B cell (primary cell): Measurements from ENCODE around the gene MINPP1. TPM values are rescaled to one million over a fixed set of nuclear protein-coding genes. Genes with fewer than 3 reads are reported as not detected.

Source experiments
- ATAC-seq: fragments of 200-7000 bp; cut with Tn5 transposase; one replicate; pipeline ENCODE4 v1.10.0; 2021; ENCODE audit warnings: low read depth, mild to moderate bottlenecking, moderate number of reproducible peaks, moderate library complexity
- CTCF ChIA-PET: fragments of 350-600 bp; sonication (Branson Sonifier 250); formaldehyde crosslinking; loops from one replicate; lab custom pipeline; 2021; ENCODE audit warnings: antibody characterized with exemption, inconsistent platforms; lab: Charles Lee
- POLR2A ChIA-PET: fragments of 350-600 bp; sonication (Branson Sonifier 250); formaldehyde crosslinking; loops from one replicate; lab custom pipeline; 2021; ENCODE audit warnings: antibody characterized with exemption; lab: Charles Lee
- DNase-seq: peaks from one replicate; pipeline ENCODE4 v3.0.0; 2013
- H2AFZ ChIP-seq: 2 replicates; pipeline ENCODE4 v1.6.1; 2012; ENCODE audit warnings: mild to moderate bottlenecking, low read depth, low read length; ENCODE audit not compliant: insufficient read depth, poor library complexity, severe bottlenecking
- H3K27ac ChIP-seq, 2 donors: 1 replicate in 1 of 2; 2 replicates in 1 of 2; pipeline ENCODE4 v1.5.1; 2012 to 2013; ENCODE audit warnings: low read length in 2 of 2, mild to moderate bottlenecking in 2 of 2, moderate library complexity in 1 of 2
- H3K27me3 ChIP-seq, 4 experiments: fragments of 200-600 bp in 1 of 4; sonication (generic) in 1 of 4; replicated peaks in 1 of 4; 1 replicate in 2 of 4; 2 replicates in 2 of 4; pipeline versions ENCODE4 v1.6.1 to v1.7.0; 2013 to 2016; ENCODE audit warnings: low read length in 3 of 4, mild to moderate bottlenecking in 2 of 4, mixed read lengths in 1 of 4, moderate library complexity in 1 of 4; ENCODE audit not compliant: insufficient read depth in 4 of 4, control insufficient read depth in 3 of 4; ENCODE audit errors: control extremely low read depth in 1 of 4
- H3K36me3 ChIP-seq, 2 experiments: replicated peaks in 1 of 2; 1 replicate in 1 of 2; 2 replicates in 1 of 2; pipeline versions ENCODE4 v1.6.1 to v1.7.1; 2013; ENCODE audit warnings: low read length in 1 of 2; ENCODE audit not compliant: insufficient read depth in 2 of 2, control insufficient read depth in 1 of 2; ENCODE audit errors: control extremely low read depth in 1 of 2, extremely low read depth in 1 of 2
- H3K4me1 ChIP-seq, 2 donors: fragments of 200-600 bp in 1 of 2; sonication (generic) in 1 of 2; 1 replicate in 1 of 2; 2 replicates in 1 of 2; pipeline versions ENCODE4 v1.5.1 to v1.6.1; 2013 to 2017; ENCODE audit warnings: low read length in 2 of 2; ENCODE audit not compliant: control insufficient read depth in 2 of 2, insufficient read depth in 2 of 2
- H3K4me2 ChIP-seq: replicated peaks from 2 replicates; pipeline ENCODE3; 2012; ENCODE audit warnings: mild to moderate bottlenecking, low read depth, low read length; ENCODE audit not compliant: poor library complexity, severe bottlenecking
- H3K4me3 ChIP-seq, 5 experiments: fragments of 200-600 bp in 1 of 5; sonication (generic) in 1 of 5; 1 replicate in 3 of 5; 2 replicates in 2 of 5; pipeline versions ENCODE4 v1.5.1 to v1.7.0; 2011 to 2016; ENCODE audit warnings: low read length in 4 of 5, mild to moderate bottlenecking in 4 of 5, low read depth in 2 of 5, control low read depth in 1 of 5, moderate library complexity in 1 of 5; ENCODE audit not compliant: insufficient read depth in 1 of 5; ENCODE audit errors: control extremely low read depth in 1 of 5, extremely low read depth in 1 of 5
- H3K79me2 ChIP-seq: fragments of 200-600 bp; sonication (generic); one replicate; pipeline ENCODE4 v1.6.0; 2016; ENCODE audit warnings: low read length; ENCODE audit not compliant: control insufficient read depth, insufficient read depth
- H3K9ac ChIP-seq: fragments of 200-600 bp; sonication (generic); 2 replicates; pipeline ENCODE4 v1.6.1; 2017; ENCODE audit warnings: mild to moderate bottlenecking, low read length, moderate library complexity
- H3K9me3 ChIP-seq, 3 donors: one replicate each; pipeline versions ENCODE4 v1.6.1 to v1.7.1; 2013; ENCODE audit warnings: low read length in 2 of 3; ENCODE audit not compliant: control insufficient read depth in 2 of 3, insufficient read depth in 1 of 3; ENCODE audit errors: control extremely low read depth in 1 of 3
- H4K20me1 ChIP-seq: 2 replicates; pipeline ENCODE4 v1.6.0; 2012; ENCODE audit warnings: mild to moderate bottlenecking, low read length; ENCODE audit not compliant: insufficient read depth, control insufficient read depth, poor library complexity, severe bottlenecking
- H3K27ac Mint-ChIP-seq: one replicate; pipeline ENCODE4 v1.8.0; 2021; ENCODE audit warnings: mixed read lengths
- H3K27me3 Mint-ChIP-seq: one replicate; pipeline ENCODE4 v1.8.0; 2021; ENCODE audit warnings: mixed read lengths
- H3K4me1 Mint-ChIP-seq: one replicate; pipeline ENCODE4 v1.8.0; 2021; ENCODE audit warnings: mixed read lengths
- H3K4me3 Mint-ChIP-seq: one replicate; pipeline ENCODE4 v1.8.0; 2021; ENCODE audit warnings: mixed read lengths
- H3K9me3 Mint-ChIP-seq: one replicate; pipeline ENCODE4 v1.8.0; 2022; ENCODE audit warnings: mixed read lengths; ENCODE audit not compliant: insufficient read depth
- CTCF ChIP-seq: fragments of 200-600 bp; IDR thresholded peaks from one replicate; pipeline ENCODE4 v1.8.0; 2022; ENCODE audit warnings: antibody characterized with exemption, mild to moderate bottlenecking
- EZH2 ChIP-seq: IDR thresholded peaks from 2 replicates; pipeline ENCODE4 v1.6.1; 2012; ENCODE audit warnings: borderline replicate concordance, low read depth, mild to moderate bottlenecking, moderate library complexity, low read length; ENCODE audit not compliant: insufficient read depth, poor library complexity, severe bottlenecking
- WGBS: methylation state at CpG from one replicate; pipeline ENCODE4 v1.1.5; 2013; ENCODE audit warnings: missing lambda C conversion rate; ENCODE audit not compliant: insufficient coverage; 5-methylcytosine and 5-hydroxymethylcytosine counted together
- intact Hi-C: fragments of 100-400 bp; cut with micrococcal nuclease; formaldehyde crosslinking; loops from one replicate; pipeline ENCODE4 v1.10.0; 2022
- polyA plus RNA-seq: library from polyadenylated mRNA; depleted of rRNA; stranded (reverse); fragments of >200 nt; gene quantifications from 2 replicates; pipeline ENCODE4 v1.2.3, GENCODE V29; 2012
- total RNA-seq, 2 donors: library from RNA; stranded (reverse); fragments of 120-200 nt in 1 of 2; gene quantifications; 1 replicate in 1 of 2; 2 replicates in 1 of 2; pipeline versions ENCODE4 v1.2.3 to v1.2.4, GENCODE V29; 2013 to 2022

MINPP1 gene
- total and polyA plus RNA-seq, 2 donors (not counting 1 experiment from before 2014, with no cell fraction given): 2.7 to 9.4 TPM

GRCh38 chr10:87552248-87552929 is 47.7 kb downstream of the MINPP1 start:
- Histone ChIP-seq H2AFZ (no peak overlapping the region), H3K4me3 (no peak overlapping the region), H3K36me3 (peaks cover 0 to 16% of the 10 kb centered on the region in 2 experiments), H3K9me3 (no peaks in the 10 kb centered on the region), H4K20me1 (no peaks in the 10 kb centered on the region), H3K4me1 (no peaks in the 10 kb centered on the region), H3K4me2 (no peak overlapping the region), H3K79me2 (no peaks in the 10 kb centered on the region), H3K27me3 (no peaks in the 10 kb centered on the region), H3K9ac (no peak overlapping the region), H3K27ac (no peak overlapping the region)
- POLR2A ChIA-PET: no interaction called here
- Mint-ChIP-seq H3K4me1 (no peaks in the 10 kb centered on the region), H3K27ac (no peak overlapping the region), H3K27me3 (no peaks in the 10 kb centered on the region), H3K9me3 (no peaks in the 10 kb centered on the region), H3K4me3 (no peak overlapping the region)
- CTCF ChIA-PET: no interaction called here
- intact Hi-C loops: no loop called here
- no peak for TF ChIP-seq CTCF
- no peak for TF ChIP-seq EZH2
- 90% methylated on average over 1 of the region's 2 CpGs for WGBS
- DNase-seq (no peak), ATAC-seq (no peak)

GRCh38 chr10:87557409-87557808 is 52.7 kb downstream of the MINPP1 start:
- H3K79me2 ChIP-seq: no peaks in the 10 kb centered on the region
- peaks cover 1% of the 10 kb centered on the region for H3K9me3 Mint-ChIP-seq
- ChIA-PET POLR2A (no interaction called here), CTCF (no interaction called here)
- intact Hi-C loops: no loop called here
- H3K36me3 ChIP-seq: peaks cover 0 to 8% of the 10 kb centered on the region in 2 experiments
- no peaks in the 10 kb centered on the region for H3K9me3 ChIP-seq
- H4K20me1 ChIP-seq: no peaks in the 10 kb centered on the region
- peaks cover 1% of the 10 kb centered on the region for H3K27me3 Mint-ChIP-seq
- no peaks in the 10 kb centered on the region for H3K4me1 ChIP-seq
- no peak overlapping the region for H3K4me2 ChIP-seq
- no peaks in the 10 kb centered on the region for H3K4me1 Mint-ChIP-seq
- H3K27ac ChIP-seq: no peak overlapping the region
- TF ChIP-seq CTCF (no peak), EZH2 (no peak)
- H2AFZ ChIP-seq: no peak overlapping the region
- H3K27me3 ChIP-seq: no peaks in the 10 kb centered on the region
- no CpG with 5 or more reads among the region's 3 CpGs for WGBS
- H3K4me3 ChIP-seq: no peak overlapping the region
- H3K9ac ChIP-seq: no peak overlapping the region
- ATAC-seq (no peak), DNase-seq (no peak)
- no peak overlapping the region for H3K4me3 Mint-ChIP-seq
- no peak overlapping the region for H3K27ac Mint-ChIP-seq
